GM19099 (cell line): ENCODE measurements around the gene LCN6.

ENCODE experiments used
- POLR2A ChIP-seq: IDR thresholded peaks from 3 replicates; pipeline ENCODE4 v1.6.1; 2011; ENCODE audit warnings: low read depth; ENCODE audit not compliant: insufficient read length; ENCODE audit errors: extremely low read depth

The LCN6 gene

GRCh38 chr9:136784249-136784996 is 36.1 kb upstream of the LCN6 start:
- no peak for TF ChIP-seq POLR2A

- TF ChIP-seq POLR2A, result no peak
Measured at GRCh38 chr9:136782452-136782851, 34.1 kb upstream of the LCN6 start.

- no peak for TF ChIP-seq POLR2A
Measured at GRCh38 chr9:136779808-136780207, 31.5 kb upstream of the LCN6 start.

- TF ChIP-seq POLR2A, result no peak
Measured at GRCh38 chr9:136777359-136777758, 29.0 kb upstream of the LCN6 start.

GRCh38 chr9:136776947-136777346 is 28.6 kb upstream of the LCN6 start:
- no peak for TF ChIP-seq POLR2A

GRCh38 chr9:136775191-136775590 is 26.9 kb upstream of the LCN6 start:
- TF ChIP-seq POLR2A, result no peak

GRCh38 chr9:136774416-136775045 is 26.2 kb upstream of the LCN6 start:
- no peak for TF ChIP-seq POLR2A

GRCh38 chr9:136773386-136774044 is 25.2 kb upstream of the LCN6 start:
- no peak for TF ChIP-seq POLR2A

GRCh38 chr9:136771907-136772415 is 23.6 kb upstream of the LCN6 start:
- no peak for TF ChIP-seq POLR2A

GRCh38 chr9:136769710-136770191 is 21.4 kb upstream of the LCN6 start:
- no peak for TF ChIP-seq POLR2A

GRCh38 chr9:136765041-136765440 is 16.7 kb upstream of the LCN6 start:
- no peak for TF ChIP-seq POLR2A

GRCh38 chr9:136764301-136764891 is 16.1 kb upstream of the LCN6 start, which contains the start of gene LCN15:
Gene LCN15, minus strand, starts transcription at chr9:136764518. Its CDS starts 30 bp downstream, at chr9:136764488.
- no peak for TF ChIP-seq POLR2A

GRCh38 chr9:136763649-136764035 is 15.3 kb upstream of the LCN6 start:
- TF ChIP-seq POLR2A, result no peak

- no peak for TF ChIP-seq POLR2A
Measured at GRCh38 chr9:136762915-136763648, 14.8 kb upstream of the LCN6 start.
